Trophoblast cell (in vitro differentiated cells and primary cell): ENCODE data around the gene FBXO42.
"Not testable (repeated sequence)": the region's sequence is repeated elsewhere in the genome, so short reads cannot be mapped to it uniquely, and the experiment has no call there.

Source experiments
- DNase-seq, 2 donors: peaks; one replicate each; pipeline ENCODE4 v3.0.0-alpha.2; 2016
- H2AFZ ChIP-seq: 2 replicates; pipeline ENCODE4 v1.6.1; 2013; ENCODE audit warnings: low read length, moderate library complexity, mild to moderate bottlenecking; ENCODE audit not compliant: insufficient read depth, poor library complexity
- H2AK5ac ChIP-seq: 2 replicates; pipeline ENCODE4 v1.6.1; 2013; ENCODE audit warnings: mild to moderate bottlenecking, low read length
- H2BK120ac ChIP-seq: 2 replicates; pipeline ENCODE4 v1.6.1; 2013; ENCODE audit warnings: low read length, mild to moderate bottlenecking, moderate library complexity; ENCODE audit not compliant: insufficient read depth, poor library complexity
- H2BK12ac ChIP-seq: 2 replicates; pipeline ENCODE4 v1.6.1; 2013; ENCODE audit warnings: mild to moderate bottlenecking, low read length, moderate library complexity
- H2BK5ac ChIP-seq: 2 replicates; pipeline ENCODE4 v1.6.1; 2013; ENCODE audit warnings: low read length, low read depth, moderate library complexity, mild to moderate bottlenecking; ENCODE audit not compliant: poor library complexity
- H3K14ac ChIP-seq: 2 replicates; pipeline ENCODE4 v1.6.1; 2013; ENCODE audit warnings: mild to moderate bottlenecking, low read length
- H3K18ac ChIP-seq: 2 replicates; pipeline ENCODE4 v1.6.1; 2013; ENCODE audit warnings: mild to moderate bottlenecking, low read length
- H3K23ac ChIP-seq: 2 replicates; pipeline ENCODE4 v1.6.1; 2013; ENCODE audit warnings: low read length
- H3K27ac ChIP-seq: 2 replicates; pipeline ENCODE4 v1.5.1; 2013; ENCODE audit warnings: low read depth, mild to moderate bottlenecking, inconsistent platforms, low read length, moderate library complexity
- H3K27me3 ChIP-seq: 2 replicates; pipeline ENCODE4 v1.6.1; 2013; ENCODE audit warnings: inconsistent platforms, mild to moderate bottlenecking, low read length, moderate library complexity; ENCODE audit not compliant: insufficient read depth
- H3K36me3 ChIP-seq, 2 experiments: 1 replicate in 1 of 2; 2 replicates in 1 of 2; pipeline ENCODE4 v1.6.1; 2013; ENCODE audit warnings: low read length in 2 of 2, mild to moderate bottlenecking in 2 of 2, moderate library complexity in 1 of 2; ENCODE audit not compliant: insufficient read depth in 2 of 2, control insufficient read depth in 1 of 2
- H3K4ac ChIP-seq: 2 replicates; pipeline ENCODE4 v1.6.1; 2013; ENCODE audit warnings: low read depth, mild to moderate bottlenecking, low read length, moderate library complexity
- H3K4me1 ChIP-seq, 2 experiments: 1 replicate in 1 of 2; 2 replicates in 1 of 2; pipeline ENCODE4 v1.6.1; 2013; ENCODE audit warnings: low read length in 2 of 2, mild to moderate bottlenecking in 2 of 2, moderate library complexity in 1 of 2; ENCODE audit not compliant: insufficient read depth in 2 of 2, control insufficient read depth in 1 of 2
- H3K4me2 ChIP-seq: 2 replicates; pipeline ENCODE4 v1.6.1; 2013; ENCODE audit warnings: inconsistent platforms, mild to moderate bottlenecking, low read length, moderate library complexity
- H3K4me3 ChIP-seq: 2 replicates; pipeline ENCODE4 v1.5.1; 2013; ENCODE audit warnings: mild to moderate bottlenecking, low read depth, low read length, inconsistent platforms
- H3K79me1 ChIP-seq: one replicate; pipeline ENCODE4 v1.6.1; 2013; ENCODE audit warnings: low read length
- H3K79me2 ChIP-seq: 2 replicates; pipeline ENCODE4 v1.6.1; 2013; ENCODE audit warnings: low read length, mild to moderate bottlenecking; ENCODE audit not compliant: control insufficient read depth, insufficient read depth, poor library complexity
- H3K9ac ChIP-seq: 2 replicates; pipeline ENCODE4 v1.6.1; 2013; ENCODE audit warnings: mild to moderate bottlenecking, low read length
- H3K9me3 ChIP-seq: 2 replicates; pipeline ENCODE4 v1.6.1; 2013; ENCODE audit warnings: low read depth, mild to moderate bottlenecking, control low read depth, inconsistent platforms, low read length; ENCODE audit not compliant: insufficient read depth
- H4K12ac ChIP-seq: 2 replicates; pipeline ENCODE4 v1.6.1; 2013; ENCODE audit warnings: low read depth, mild to moderate bottlenecking, low read length, moderate library complexity
- H4K8ac ChIP-seq: 2 replicates; pipeline ENCODE4 v1.6.1; 2013; ENCODE audit warnings: low read depth, mild to moderate bottlenecking, low read length, moderate library complexity
- H4K91ac ChIP-seq: one replicate; pipeline ENCODE4 v1.6.1; 2013; ENCODE audit warnings: low read depth, mild to moderate bottlenecking, low read length, moderate library complexity
- WGBS: extraction: QIAGEN DNeasy Blood & Tissue Kit; methylation state at CpG from one replicate; pipeline ENCODE4 v1.1.7; 2013; ENCODE audit warnings: missing lambda C conversion rate; ENCODE audit not compliant: insufficient read length, insufficient coverage; ENCODE audit errors: extremely low coverage; 5-methylcytosine and 5-hydroxymethylcytosine counted together

The FBXO42 gene

GRCh38 chr1:16222716-16223115 is 129.6 kb downstream of the FBXO42 start:
- not testable (repeated sequence) for H3K18ac ChIP-seq, H3K4ac ChIP-seq, H2BK12ac ChIP-seq, H4K8ac ChIP-seq, H2BK120ac ChIP-seq, H2AFZ ChIP-seq, H4K91ac ChIP-seq, H2BK5ac ChIP-seq, H3K27ac ChIP-seq, H3K14ac ChIP-seq, H3K9ac ChIP-seq, H3K4me2 ChIP-seq, H3K4me3 ChIP-seq, H3K79me1 ChIP-seq, H3K36me3 ChIP-seq, H3K79me2 ChIP-seq, H2AK5ac ChIP-seq, H3K4me1 ChIP-seq, DNase-seq, H3K23ac ChIP-seq, H4K12ac ChIP-seq
- Histone ChIP-seq H3K9me3 (peaks cover 13% of the 10 kb centered on the region), H3K27me3 (peaks cover 20% of the 10 kb centered on the region)
- no CpG with 5 or more reads among the region's 14 CpGs for WGBS

DNA sequence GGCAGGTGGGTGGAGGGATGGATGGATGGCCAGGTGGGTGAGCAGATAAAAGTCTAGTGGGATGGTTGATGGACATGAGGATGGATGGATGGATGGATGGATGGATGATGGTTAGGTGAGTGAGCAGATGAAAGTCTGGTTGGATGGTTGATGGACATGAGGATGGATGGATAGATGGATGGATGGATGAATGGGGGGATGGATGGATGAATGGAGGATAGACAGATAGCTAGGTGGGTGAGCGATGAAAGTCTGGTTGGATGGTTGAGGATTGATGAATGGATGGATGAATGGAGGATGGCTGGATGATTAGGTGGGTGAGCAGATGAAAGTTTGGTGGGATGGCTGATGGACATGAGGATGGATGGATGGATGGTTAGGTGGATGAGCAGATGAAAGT is 130.8 kb downstream of the FBXO42 start:
- no peak overlapping the region for H4K8ac ChIP-seq
- no peak overlapping the region for H3K14ac ChIP-seq
- no peak for DNase-seq
- H2AK5ac ChIP-seq: no peak overlapping the region
- no peaks in the 10 kb centered on the region for H3K79me2 ChIP-seq
- H2BK5ac ChIP-seq: no peak overlapping the region
- no peak overlapping the region for H2AFZ ChIP-seq
- H3K23ac ChIP-seq: no peak overlapping the region
- H2BK120ac ChIP-seq: no peak overlapping the region
- 100% methylated on average over 1 of the region's 1 CpG for WGBS
- H3K9me3 ChIP-seq: peaks cover 7% of the 10 kb centered on the region
- H4K12ac ChIP-seq: no peak overlapping the region
- no peak overlapping the region for H3K4me3 ChIP-seq
- H3K36me3 ChIP-seq: no peaks in the 10 kb centered on the region
- H3K27ac ChIP-seq: no peak overlapping the region
- no peaks in the 10 kb centered on the region for H3K79me1 ChIP-seq
- H3K4me1 ChIP-seq: peaks cover 8 to 11% of the 10 kb centered on the region in 2 experiments
- no peak overlapping the region for H4K91ac ChIP-seq
- H3K27me3 ChIP-seq: peaks cover 9% of the 10 kb centered on the region
- no peak overlapping the region for H3K9ac ChIP-seq
- H3K18ac ChIP-seq: no peak overlapping the region
- H3K4me2 ChIP-seq: no peak overlapping the region
- no peak overlapping the region for H3K4ac ChIP-seq
- no peak overlapping the region for H2BK12ac ChIP-seq

- no peak overlapping the region for H2BK12ac ChIP-seq
- H3K9me3 ChIP-seq: peaks cover 6% of the 10 kb centered on the region
- no peak overlapping the region for H3K23ac ChIP-seq
- no peak overlapping the region for H3K27ac ChIP-seq
- H3K79me2 ChIP-seq: no peaks in the 10 kb centered on the region
- no peak overlapping the region for H2BK5ac ChIP-seq
- H4K12ac ChIP-seq: no peak overlapping the region
- no peak overlapping the region for H2BK120ac ChIP-seq
- H2AFZ ChIP-seq: no peak overlapping the region
- no peak for DNase-seq
- H3K79me1 ChIP-seq: peaks cover 2% of the 10 kb centered on the region
- no peak overlapping the region for H4K8ac ChIP-seq
- H3K18ac ChIP-seq: no peak overlapping the region
- no peak overlapping the region for H3K4me3 ChIP-seq
- H3K27me3 ChIP-seq: no peaks in the 10 kb centered on the region
- H3K9ac ChIP-seq: no peak overlapping the region
- WGBS: no CpG with 5 or more reads among the region's 4 CpGs
- no peak overlapping the region for H3K4ac ChIP-seq
- no peak overlapping the region for H3K14ac ChIP-seq
- no peaks in the 10 kb centered on the region for H3K36me3 ChIP-seq
- H2AK5ac ChIP-seq: no peak overlapping the region
- H3K4me1 ChIP-seq: peaks cover 10 to 12% of the 10 kb centered on the region in 2 experiments
- no peak overlapping the region for H4K91ac ChIP-seq
- H3K4me2 ChIP-seq: no peak overlapping the region
Observed at GRCh38 chr1:16219968-16220500, 132.2 kb downstream of the FBXO42 start.

DNA sequence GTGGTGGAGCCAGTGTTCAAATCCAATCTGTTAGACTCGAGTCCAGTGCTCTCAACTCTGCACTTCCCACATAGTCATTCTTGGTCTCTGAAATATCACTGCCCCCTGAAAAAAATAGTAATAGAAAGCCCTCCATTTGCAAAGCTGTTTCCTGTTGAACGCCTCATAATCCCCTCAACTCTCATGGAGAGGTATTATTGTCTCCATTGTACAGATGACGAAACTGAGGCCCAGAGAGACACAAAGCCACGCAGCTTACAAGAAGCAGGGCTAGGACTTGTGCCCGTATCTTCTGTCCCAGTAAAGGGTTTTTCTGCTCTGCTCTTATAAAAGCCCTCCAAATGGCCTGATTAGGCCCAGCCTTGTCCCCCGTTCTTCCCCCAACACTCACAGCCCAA is 133.6 kb downstream of the FBXO42 start:
- Histone ChIP-seq H3K4me3 (no peak overlapping the region), H4K12ac (no peak overlapping the region), H3K14ac (no peak overlapping the region), H3K9ac (no peak overlapping the region), H3K18ac (no peak overlapping the region), H3K79me1 (peaks cover 2% of the 10 kb centered on the region), H2AK5ac (no peak overlapping the region), H2BK5ac (no peak overlapping the region), H3K23ac (no peak overlapping the region), H3K4me2 (no peak overlapping the region), H4K8ac (no peak overlapping the region), H2BK120ac (no peak overlapping the region), H3K27ac (no peak overlapping the region), H2AFZ (no peak overlapping the region), H3K79me2 (no peaks in the 10 kb centered on the region), H3K36me3 (no peaks in the 10 kb centered on the region), H3K27me3 (no peaks in the 10 kb centered on the region), H3K4ac (no peak overlapping the region), H3K4me1 (peaks cover 10 to 12% of the 10 kb centered on the region in 2 experiments), H3K9me3 (peaks cover 6% of the 10 kb centered on the region), H4K91ac (no peak overlapping the region), H2BK12ac (no peak overlapping the region)
- WGBS: no CpG with 5 or more reads among the region's 6 CpGs
- no peak for DNase-seq
